NCI-H1105 (cell line): ENCODE results near the gene TTC39C.
A peak's percentile ranks its signal among the peaks of the same experiment; 100 is the strongest.

ENCODE experiments used
- DNase-seq: peaks from one replicate; lab custom pipeline; 2025; lab: John Stamatoyannopoulos, UW

TTC39C gene

DNA sequence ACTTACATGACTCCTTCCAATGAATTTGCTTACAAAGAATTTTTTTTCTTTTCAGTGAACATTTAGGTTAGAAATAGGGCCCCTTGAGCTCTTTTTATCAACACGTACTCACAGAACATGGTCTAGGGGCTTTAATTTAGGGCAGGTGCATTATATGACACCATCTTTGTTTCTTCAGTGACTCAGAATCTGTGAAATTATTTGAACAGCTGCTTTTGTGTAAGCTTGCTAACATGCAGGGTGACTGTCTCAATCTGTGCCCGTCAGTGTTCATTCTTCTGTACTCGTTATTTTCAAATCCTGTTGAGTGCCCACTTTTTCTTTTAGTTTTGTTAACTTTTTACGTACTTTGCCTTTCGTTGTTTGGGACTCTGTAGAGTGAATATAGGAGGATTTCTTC, 71.5 kb downstream of the TTC39C start:
- no peak for DNase-seq

DNA sequence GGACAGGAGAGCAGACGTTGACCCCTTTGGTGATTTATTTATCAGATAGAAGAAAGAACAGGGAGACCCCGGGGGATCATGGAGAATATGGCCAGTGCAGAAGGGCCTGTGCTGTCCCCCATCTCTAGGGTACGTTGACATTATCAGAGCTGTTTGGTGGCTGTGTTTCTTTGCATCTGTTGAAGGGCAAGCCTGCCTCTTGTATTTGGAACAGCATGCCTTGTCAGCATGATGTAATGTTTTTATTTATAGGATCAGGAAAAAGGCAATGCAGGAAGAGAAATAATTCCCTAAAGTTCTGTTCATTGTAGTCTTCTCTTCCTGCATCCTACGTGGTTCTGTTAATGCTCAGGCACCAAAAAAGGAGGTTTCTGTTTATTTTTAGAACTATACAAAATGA, 74.5 kb downstream of the TTC39C start:
- no peak for DNase-seq

DNA sequence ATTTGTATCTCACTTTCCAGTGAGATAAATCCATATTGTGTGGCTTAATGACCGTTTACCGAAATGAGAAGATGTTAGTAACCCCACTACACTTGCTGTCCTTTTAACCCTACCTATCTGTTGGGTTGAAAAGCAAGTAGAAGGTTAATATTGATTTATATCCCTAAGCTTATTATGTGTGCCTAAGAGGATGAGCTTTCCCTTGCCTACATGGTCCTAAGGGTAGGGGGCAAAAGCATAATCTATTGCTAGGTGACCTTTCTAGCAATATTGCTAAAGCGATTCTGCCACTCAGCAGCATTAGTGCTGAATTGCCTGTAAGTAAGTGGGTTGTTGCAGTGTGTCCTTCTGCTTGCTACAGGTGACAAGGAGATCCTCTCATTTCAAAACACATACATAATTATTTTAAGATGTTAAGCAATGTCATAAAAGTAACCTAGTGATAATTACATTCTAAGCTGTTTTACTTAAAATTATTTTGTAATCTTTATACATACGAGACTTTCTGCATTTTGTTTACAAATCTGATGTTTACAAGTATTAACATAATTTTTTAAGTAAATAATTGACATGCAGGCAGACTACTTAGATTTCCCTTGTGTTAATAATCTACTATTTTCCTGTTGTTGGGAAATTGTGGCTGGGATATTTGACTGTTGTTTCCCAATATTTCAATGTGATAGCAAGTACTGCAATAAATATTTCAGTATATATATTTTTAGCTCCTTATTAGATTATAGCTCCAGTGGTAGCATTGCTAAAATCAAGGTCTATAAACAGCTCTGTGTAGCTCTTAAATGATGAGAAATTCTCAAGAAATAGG, 75.2 kb downstream of the TTC39C start:
- DNase-seq, result no peak

DNA sequence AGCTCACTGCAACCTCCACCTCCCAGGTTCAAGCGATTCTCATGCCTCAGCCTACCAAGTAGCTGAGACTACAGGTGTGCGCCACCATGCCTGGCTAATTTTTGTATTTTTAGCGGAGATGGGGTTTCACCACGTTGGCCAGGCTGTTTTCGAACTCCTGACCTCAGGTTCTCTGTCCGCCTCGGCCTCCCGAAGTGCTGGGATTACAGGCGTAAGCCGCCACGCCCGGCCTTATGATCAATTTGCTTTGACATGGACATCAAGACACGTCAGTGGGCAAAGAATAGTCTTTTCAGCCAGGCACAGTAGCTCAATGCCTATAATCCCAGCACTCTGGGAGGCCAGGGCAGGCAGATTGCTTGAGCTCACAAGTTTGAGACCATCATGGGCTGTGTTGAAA, 76.3 kb downstream of the TTC39C start:
- DNase-seq, result no peak

GRCh38 chr18:24094561-24094960, 80.0 kb downstream of the TTC39C start:
- DNase-seq, result no peak

DNA sequence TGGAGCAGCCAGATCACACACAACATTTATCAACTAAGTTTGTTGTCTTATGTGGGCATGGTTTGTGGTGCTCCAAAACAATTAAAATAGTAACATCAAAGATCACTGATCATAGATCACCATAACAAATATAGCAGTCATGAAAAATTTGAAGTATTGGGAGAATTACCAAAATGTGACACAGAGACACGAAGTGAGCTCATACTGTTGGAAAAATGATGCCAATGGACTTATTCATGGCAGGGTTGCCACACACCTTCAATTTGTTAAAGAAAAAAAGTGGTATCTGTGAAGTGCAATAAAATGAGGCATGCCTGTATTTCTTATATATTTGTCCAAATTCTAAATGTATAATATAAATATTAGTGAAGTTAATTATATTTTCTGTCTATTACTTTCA, 81.4 kb downstream of the TTC39C start:
- no peak for DNase-seq

- no peak for DNase-seq
Measured at GRCh38 chr18:24103320-24104021, 88.9 kb downstream of the TTC39C start.

- DNase-seq, result no peak
Measured at GRCh38 chr18:24104486-24104885, 89.9 kb downstream of the TTC39C start.

GRCh38 chr18:24108641-24109040, 94.1 kb downstream of the TTC39C start:
- DNase-seq, result no peak

DNA sequence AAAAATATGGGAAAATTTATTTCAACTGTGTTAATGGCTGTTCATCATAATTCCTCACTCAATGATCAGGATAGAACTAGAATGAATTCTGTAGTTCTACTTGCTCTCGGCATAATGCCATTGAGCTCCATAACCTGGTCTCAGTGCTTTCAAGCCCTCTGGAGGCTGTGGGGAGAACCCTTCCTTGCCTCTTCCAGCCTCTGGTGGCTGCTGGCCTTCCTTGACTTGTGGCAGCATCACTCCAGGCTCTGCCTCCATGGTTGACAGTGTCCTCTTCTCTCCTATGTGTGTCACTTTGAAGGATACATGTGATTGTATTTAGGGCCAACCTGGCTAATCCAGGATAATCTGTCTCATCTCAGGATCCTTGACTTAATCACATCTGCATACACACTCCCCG, 97.4 kb downstream of the TTC39C start:
- DNase-seq, result no peak

DNA sequence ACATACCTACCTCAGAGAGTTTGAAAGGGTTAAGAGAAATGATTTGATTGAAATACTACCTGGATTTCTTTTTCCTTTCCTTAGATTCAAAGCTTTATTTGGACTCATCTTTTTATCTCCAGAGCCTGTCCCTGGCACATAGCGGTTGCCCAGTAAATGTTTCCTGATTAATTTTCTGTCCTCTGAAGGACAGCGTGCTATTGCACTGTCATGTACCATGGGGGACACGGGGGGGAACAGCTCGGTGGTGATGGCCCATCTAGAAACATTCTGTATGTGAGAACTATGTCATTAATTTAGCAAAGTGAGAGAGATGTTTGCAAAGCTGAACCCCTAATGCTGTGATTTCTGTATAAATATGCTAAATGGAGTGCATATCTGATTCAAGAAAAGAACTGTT, 97.9 kb downstream of the TTC39C start:
- no peak for DNase-seq

GRCh38 chr18:24112874-24113615, 98.5 kb downstream of the TTC39C start:
- DNase-seq, result no peak

DNA sequence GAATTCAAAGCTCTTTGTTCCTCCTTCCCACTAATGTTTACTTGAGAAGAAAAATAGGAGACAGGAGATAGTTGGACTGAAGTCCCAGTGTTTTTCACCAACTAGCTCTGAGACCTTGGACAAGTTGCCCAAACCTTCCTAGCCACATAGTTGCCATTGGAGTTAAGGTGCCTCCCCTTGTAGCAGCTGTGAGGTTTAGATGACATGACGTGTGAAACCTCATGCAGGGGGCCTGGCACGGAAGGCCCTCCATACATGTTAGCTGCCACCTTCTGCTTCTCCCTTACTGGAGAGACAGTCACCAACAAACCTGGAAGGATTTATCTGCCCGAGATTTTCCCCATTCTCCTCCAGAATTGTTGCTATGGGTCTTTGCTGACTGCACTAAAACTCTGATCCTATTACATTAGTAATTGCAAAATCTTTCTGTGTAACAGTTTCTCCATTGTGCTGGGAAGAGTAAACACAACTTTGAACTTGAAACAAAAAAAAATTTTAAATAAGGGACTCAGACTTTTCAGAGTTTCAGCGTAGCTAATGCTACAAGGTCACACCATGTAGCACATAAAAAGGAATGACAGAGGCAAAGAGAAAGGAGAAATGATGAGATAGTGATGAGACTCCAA, 100.5 kb downstream of the TTC39C start:
- no peak for DNase-seq

DNA sequence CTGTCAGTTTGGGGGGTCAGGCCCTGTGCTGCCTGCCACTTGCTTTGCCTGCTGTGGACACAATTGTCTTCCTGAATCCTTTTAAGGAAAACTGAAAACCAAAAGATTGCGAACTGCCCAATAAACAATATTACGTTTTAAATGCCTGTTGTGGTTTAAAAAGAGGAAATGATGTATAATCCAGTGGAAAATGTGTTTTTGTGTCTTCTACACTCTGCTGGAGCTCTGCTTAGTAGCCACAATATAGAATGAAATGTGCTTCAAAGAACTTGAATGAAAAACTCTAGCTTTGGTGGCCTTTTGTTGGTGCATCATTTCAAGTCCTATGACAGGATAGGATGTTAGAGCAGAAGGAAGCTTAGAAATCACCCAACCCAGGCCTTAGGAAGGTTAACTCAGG, 101.1 kb downstream of the TTC39C start:
- DNase-seq, result no peak

DNA sequence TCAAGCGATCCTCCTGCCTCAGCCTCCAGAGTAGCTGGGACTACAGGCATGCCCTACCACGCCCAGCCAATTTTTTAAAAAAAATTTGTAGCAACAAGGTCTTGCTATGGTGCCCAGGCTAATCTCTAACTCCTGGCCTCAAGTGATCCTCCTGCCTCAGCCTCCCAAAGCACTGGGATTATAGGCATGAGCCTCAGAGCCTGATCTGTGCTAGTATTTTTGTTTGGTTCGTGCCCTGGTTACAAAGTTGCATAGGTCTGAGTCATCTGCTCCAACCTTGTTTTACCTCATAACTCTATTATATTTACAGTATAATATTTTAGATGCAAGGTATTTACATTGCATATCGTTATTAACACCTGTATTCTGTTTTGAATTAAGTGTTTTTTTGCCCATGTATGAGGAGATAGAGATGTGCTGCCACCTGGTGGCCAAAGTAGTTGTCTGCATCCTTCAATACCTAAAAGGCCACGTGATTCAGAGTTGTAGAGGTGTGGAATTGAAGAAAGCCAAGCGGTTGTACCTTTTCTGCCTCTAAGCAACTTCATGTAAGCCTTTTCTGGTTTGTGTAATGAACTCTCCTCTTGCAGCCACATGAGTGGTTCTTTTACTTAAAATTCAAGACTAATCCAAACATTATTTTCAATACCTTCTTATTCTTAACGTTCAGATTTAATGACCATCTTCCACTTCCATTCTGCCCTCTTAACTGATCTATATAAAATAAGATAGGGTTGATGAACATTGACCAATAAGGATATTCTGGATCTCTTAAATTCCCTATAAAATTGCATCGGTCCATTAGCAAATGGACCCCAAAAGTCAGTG, 104.4 kb downstream of the TTC39C start:
- DNase-seq, result peak; percentile 77

DNA sequence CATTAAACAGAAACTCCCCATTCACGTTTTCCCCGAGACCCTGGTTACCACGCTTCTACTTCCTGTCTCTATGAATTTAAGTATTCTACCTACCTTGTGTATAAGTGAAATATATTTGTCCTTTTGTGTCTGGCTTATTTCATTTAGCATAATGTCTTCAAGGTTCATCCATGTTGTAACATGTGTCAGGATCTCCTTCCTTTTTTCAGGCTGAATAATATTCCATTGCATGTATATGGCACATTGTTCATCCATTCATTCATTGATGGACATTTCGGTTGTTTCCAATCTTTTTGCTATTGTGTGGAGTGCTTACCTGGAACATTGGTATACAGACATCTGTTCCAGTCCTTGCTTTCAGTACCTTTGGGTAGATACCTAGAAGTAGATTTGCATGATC, 106.1 kb downstream of the TTC39C start:
- no peak for DNase-seq

- DNase-seq, result no peak
Measured at GRCh38 chr18:24121625-24122024, 107.1 kb downstream of the TTC39C start.

DNA sequence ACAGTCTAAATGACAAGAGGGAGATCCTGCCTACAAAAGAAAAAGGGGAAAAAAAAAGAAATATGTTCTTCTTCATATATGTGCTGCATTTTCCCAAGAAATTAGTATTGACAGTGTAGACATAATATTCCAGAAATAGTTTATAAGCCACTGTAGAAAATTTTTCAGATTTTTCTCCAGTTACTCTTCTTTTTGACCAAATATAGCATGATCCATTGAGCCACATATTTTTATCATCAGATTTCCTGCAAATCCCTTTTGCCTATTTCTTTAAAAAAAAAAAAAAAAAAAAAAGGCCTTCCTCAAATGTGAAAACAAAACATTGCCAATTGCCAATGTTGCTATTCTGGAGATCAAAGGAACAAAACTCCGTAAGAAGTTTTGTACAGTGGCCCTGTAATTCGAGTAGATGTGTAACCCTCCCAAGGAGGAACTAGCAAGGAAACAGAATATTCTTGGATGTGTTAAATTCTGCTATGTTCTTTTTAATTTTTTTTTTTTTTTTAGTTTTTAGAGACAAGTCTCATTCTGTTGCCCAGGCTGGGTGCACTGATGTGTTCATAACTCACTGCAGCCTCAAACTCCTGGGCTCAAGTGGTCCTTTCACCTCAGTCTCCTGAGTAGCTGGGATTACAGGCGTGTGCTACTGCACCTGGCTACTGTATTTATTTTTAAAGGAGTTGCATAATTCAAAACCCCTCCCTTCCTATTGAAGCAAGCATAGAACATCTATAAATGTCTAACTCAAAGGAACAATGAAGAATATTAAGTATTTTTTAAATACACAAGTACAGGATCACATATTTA, 111.8 kb downstream of the TTC39C start:
- no peak for DNase-seq

GRCh38 chr18:24127735-24128134, 113.2 kb downstream of the TTC39C start:
- DNase-seq, result no peak

- no peak for DNase-seq
Measured at GRCh38 chr18:24128700-24129099, 114.1 kb downstream of the TTC39C start.

GRCh38 chr18:24130494-24130893, 115.9 kb downstream of the TTC39C start:
- DNase-seq, result no peak
